HepG2 (cell line): ENCODE measurements around the gene FLOT2. TPM values are rescaled to one million over a fixed set of nuclear protein-coding genes. Genes with fewer than 3 reads are reported as not detected.

Experiments used
- AHR ChIP-seq: IDR thresholded peaks from 2 replicates; pipeline ENCODE4 v1.6.1; 2018; ENCODE audit warnings: missing genetic modification reagents, missing compliant biosample characterization
- BCLAF1 ChIP-seq: fragments of 450-650 bp; IDR thresholded peaks from 2 replicates; pipeline ENCODE4 v1.6.1; 2017; ENCODE audit warnings: mild to moderate bottlenecking
- FOXP4 ChIP-seq: sonication (generic); formaldehyde crosslinking; IDR thresholded peaks from 2 replicates; pipeline ENCODE4 v1.4.0; 2020; ENCODE audit warnings: missing genetic modification reagents
- NFKBIZ ChIP-seq: IDR thresholded peaks from 2 replicates; pipeline ENCODE4 v1.6.1; 2018; ENCODE audit warnings: missing genetic modification reagents, missing compliant biosample characterization
- PHF5A ChIP-seq: IDR thresholded peaks from one replicate; pipeline ENCODE4 v1.6.1; 2018; ENCODE audit warnings: low read depth, missing genetic modification reagents; ENCODE audit not compliant: unreplicated experiment
- SOX5 ChIP-seq: IDR thresholded peaks from 2 replicates; pipeline ENCODE4 v1.6.1; 2016; ENCODE audit warnings: borderline replicate concordance
- TSC22D2 ChIP-seq: sonication (generic); formaldehyde crosslinking; IDR thresholded peaks from 2 replicates; pipeline ENCODE4 v1.5.1; 2020; ENCODE audit warnings: missing genetic modification reagents, mild to moderate bottlenecking, borderline replicate concordance
- U2AF1 ChIP-seq: fragments of 200-400 bp; formaldehyde crosslinking; optimal IDR thresholded peaks from 2 replicates; pipeline ENCODE3; 2017; ENCODE audit warnings: mild to moderate bottlenecking, low read depth, low read length
- YEATS2 ChIP-seq: sonication (generic); formaldehyde crosslinking; IDR thresholded peaks from 2 replicates; pipeline ENCODE4 v1.4.0; 2020; ENCODE audit warnings: missing genetic modification reagents, borderline replicate concordance
- ZBTB2 ChIP-seq: sonication (generic); formaldehyde crosslinking; IDR thresholded peaks from 2 replicates; pipeline ENCODE4 v1.8.0; 2022; ENCODE audit warnings: low read depth, missing genetic modification reagents
- ZFP36L2 ChIP-seq: sonication (generic); formaldehyde crosslinking; IDR thresholded peaks from 2 replicates; pipeline ENCODE4 v1.4.0; 2020; ENCODE audit warnings: missing genetic modification reagents
- ZHX1 ChIP-seq: sonication (generic); formaldehyde crosslinking; IDR thresholded peaks from 2 replicates; pipeline ENCODE4 v1.8.1; 2022; ENCODE audit warnings: low read depth, mild to moderate bottlenecking, missing genetic modification reagents
- ZNF24 ChIP-seq: fragments of 450-650 bp; IDR thresholded peaks from 2 replicates; pipeline ENCODE4 v1.6.1; 2017; ENCODE audit warnings: antibody characterized with exemption, mild to moderate bottlenecking
- ZNF260 ChIP-seq: sonication (generic); formaldehyde crosslinking; IDR thresholded peaks from 2 replicates; pipeline ENCODE4 v1.4.0; 2020; ENCODE audit warnings: missing genetic modification reagents, low read depth, mild to moderate bottlenecking, borderline replicate concordance
- ZNF563 ChIP-seq: sonication (generic); formaldehyde crosslinking; IDR thresholded peaks from 2 replicates; pipeline ENCODE4 v1.8.0; 2022; ENCODE audit warnings: mild to moderate bottlenecking, moderate library complexity, missing genetic modification reagents
- ZNF589 ChIP-seq: sonication (generic); formaldehyde crosslinking; conservative IDR thresholded peaks from 2 replicates; pipeline ENCODE4 v1.8.0; 2022; ENCODE audit warnings: mild to moderate bottlenecking, moderate library complexity, missing genetic modification reagents
- ZNF75D ChIP-seq: sonication (generic); formaldehyde crosslinking; IDR thresholded peaks from 2 replicates; pipeline ENCODE4 v1.8.1; 2023; ENCODE audit warnings: missing genetic modification reagents, mild to moderate bottlenecking, borderline replicate concordance
- ZNF788 ChIP-seq: sonication (generic); formaldehyde crosslinking; IDR thresholded peaks from 2 replicates; pipeline ENCODE4 v1.5.0; 2020; ENCODE audit warnings: mild to moderate bottlenecking, missing genetic modification reagents, borderline replicate concordance
- ZNF816 ChIP-seq: sonication (generic); formaldehyde crosslinking; IDR thresholded peaks from 2 replicates; pipeline ENCODE4 v1.8.0; 2022; ENCODE audit warnings: missing genetic modification reagents, mild to moderate bottlenecking, borderline replicate concordance
- polyA plus RNA-seq, 8 experiments: library from polyadenylated mRNA; depleted of rRNA in 3 of 8; stranded (reverse) in 7 of 8; unstranded in 1 of 8; fragments of >200 nt; fragmentation: Illumina TruSeq in 4 of 8; extraction: Trizol in 4 of 8; gene quantifications; 2 replicates each; pipeline versions ENCODE4 v1.2.1 to v1.2.3, GENCODE V29; 2011 to 2016; ENCODE audit warnings: low read depth in 4 of 8, missing spikeins in 1 of 8, mixed read lengths in 1 of 8; ENCODE audit not compliant: insufficient read depth in 1 of 8
- total RNA-seq, 5 experiments: library from RNA; depleted of rRNA; stranded (reverse); fragments of >200 nt; fragmentation: Illumina TruSeq; extraction: Trizol; gene quantifications; 2 replicates each; pipeline ENCODE4 v1.2.3, GENCODE V29; 2016; ENCODE audit warnings: low read depth in 1 of 5

FLOT2 gene
- total and polyA plus RNA-seq, 2 of the 13 experiments (the other 11 are each of a cell fraction or from before 2014, with no cell fraction given): 54.3 to 54.5 TPM

GRCh38 chr17:28902819-28903545, 5.4 kb upstream of the FLOT2 start, which contains the start of gene DHRS13 (continued):
- TF ChIP-seq YEATS2 (CRISPR knock-in tag) (peak; percentile 30; the same call in 1 of the 2 replicates), ZHX1 (peak; percentile 57; the same call in 1 of the 2 replicates), ZNF260 (no peak), SOX5 (peak; percentile 64), U2AF1 (no peak), ZNF589 (CRISPR knock-in tag) (peak; percentile 86; the same call in 1 of the 2 replicates), ZNF563 (CRISPR knock-in tag) (peak; percentile 92; the same call in 1 of the 2 replicates), ZNF24 (peak; percentile 70; the same call in 1 of the 2 replicates), NFKBIZ (CRISPR knock-in tag) (peak; percentile 48; the same call in 1 of the 2 replicates), BCLAF1 (no peak), FOXP4 (CRISPR knock-in tag) (0 out of 2 replicates have a peak, but pooled peaks have one; percentile 48), ZFP36L2 (CRISPR knock-in tag) (no peak), PHF5A (CRISPR knock-in tag) (peak; percentile 93), ZNF816 (no peak), AHR (CRISPR knock-in tag) (peak; percentile 94), ZBTB2 (peak; percentile 79), ZNF75D (CRISPR knock-in tag) (no peak), ZNF788 (CRISPR knock-in tag) (peak; percentile 74; the same call in 1 of the 2 replicates), TSC22D2 (CRISPR knock-in tag) (0 out of 2 replicates have a peak, but pooled peaks have one; percentile 68)
